Measurements from ENCODE around the gene LSM3. TPM values are rescaled to one million over a fixed set of nuclear protein-coding genes. Genes with fewer than 3 reads are reported as not detected.

The LSM3 gene
- total and polyA plus RNA-seq, 7 donors, result 8.0 to 20.4 (median 16.5) TPM

DNA sequence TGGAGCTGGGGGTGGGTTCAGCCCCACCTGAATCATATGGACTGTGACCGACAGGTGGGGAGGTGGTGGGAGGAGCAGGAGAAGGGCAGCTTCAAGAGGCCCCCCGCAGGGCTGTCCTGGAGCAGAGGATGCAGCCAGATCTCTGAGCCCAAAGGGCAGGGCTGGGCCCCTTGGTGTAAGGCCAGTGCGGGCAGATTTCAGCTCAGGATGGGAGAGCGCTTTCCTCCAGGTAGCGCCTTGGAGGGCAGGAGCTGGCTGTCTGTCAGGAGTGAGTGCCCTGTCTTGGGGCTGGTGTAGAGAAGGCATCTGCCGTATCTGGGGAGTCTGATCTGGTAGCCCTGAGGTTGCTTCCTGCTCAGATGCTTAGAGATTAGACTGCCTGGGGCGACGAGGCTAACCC lies 46.5 kb upstream of the LSM3 start:
- WGBS, 2 donors, result 94 to 95% methylated on average over 8 of the region's 8 CpGs
- no peak for TF ChIP-seq POLR2AphosphoS5 (IDR thresholded peaks at IDR 0.05)
- TF ChIP-seq, protein P1, sequence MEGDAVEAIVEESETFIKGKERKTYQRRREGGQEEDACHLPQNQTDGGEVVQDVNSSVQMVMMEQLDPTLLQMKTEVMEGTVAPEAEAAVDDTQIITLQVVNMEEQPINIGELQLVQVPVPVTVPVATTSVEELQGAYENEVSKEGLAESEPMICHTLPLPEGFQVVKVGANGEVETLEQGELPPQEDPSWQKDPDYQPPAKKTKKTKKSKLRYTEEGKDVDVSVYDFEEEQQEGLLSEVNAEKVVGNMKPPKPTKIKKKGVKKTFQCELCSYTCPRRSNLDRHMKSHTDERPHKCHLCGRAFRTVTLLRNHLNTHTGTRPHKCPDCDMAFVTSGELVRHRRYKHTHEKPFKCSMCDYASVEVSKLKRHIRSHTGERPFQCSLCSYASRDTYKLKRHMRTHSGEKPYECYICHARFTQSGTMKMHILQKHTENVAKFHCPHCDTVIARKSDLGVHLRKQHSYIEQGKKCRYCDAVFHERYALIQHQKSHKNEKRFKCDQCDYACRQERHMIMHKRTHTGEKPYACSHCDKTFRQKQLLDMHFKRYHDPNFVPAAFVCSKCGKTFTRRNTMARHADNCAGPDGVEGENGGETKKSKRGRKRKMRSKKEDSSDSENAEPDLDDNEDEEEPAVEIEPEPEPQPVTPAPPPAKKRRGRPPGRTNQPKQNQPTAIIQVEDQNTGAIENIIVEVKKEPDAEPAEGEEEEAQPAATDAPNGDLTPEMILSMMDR (IDR thresholded peaks at IDR 0.05), result no peak
- TF ChIP-seq POLR2A (IDR thresholded peaks at IDR 0.05), result no peak
- no peak for TF ChIP-seq EP300 (IDR thresholded peaks at IDR 0.05)
- Histone ChIP-seq H3K36me3 (peaks cover 59 to 90% (median 66%) of the 10 kb centered on the region in 4 donors), H3K4me1 (peaks cover 0 to 14% (median 10%) of the 10 kb centered on the region in 4 donors), H3K9me3 (no peaks in the 10 kb centered on the region), H3K4me3 (no peak overlapping the region), H3K27ac (no peak overlapping the region), H3K27me3 (no peaks in the 10 kb centered on the region)
- DNase-seq, result no peak
- intact Hi-C loops (cut with DNase I), result no loop called here

DNA sequence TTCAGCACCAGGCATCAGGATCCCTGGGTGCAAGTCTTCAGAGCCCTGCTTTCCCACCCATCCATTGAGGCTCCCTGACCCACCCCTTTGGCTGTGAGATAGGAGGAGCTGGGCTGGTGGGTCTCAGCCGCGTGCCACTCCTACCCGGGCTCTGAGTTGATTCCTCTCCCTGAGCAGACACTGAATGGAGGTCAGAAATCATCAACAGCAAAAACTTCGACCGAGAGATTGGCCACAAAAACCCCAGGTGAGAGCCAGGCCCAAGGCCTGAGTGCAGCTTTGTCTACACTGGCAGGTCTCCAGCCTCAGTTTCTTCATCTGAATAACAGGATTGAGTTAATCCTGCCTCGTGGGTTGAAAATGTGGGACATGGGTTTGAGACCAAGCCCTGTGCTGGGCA lies 45.9 kb upstream of the LSM3 start:
- no peak for DNase-seq
- H3K27ac ChIP-seq, result no peak overlapping the region
- H3K9me3 ChIP-seq, result no peaks in the 10 kb centered on the region
- no peaks in the 10 kb centered on the region for H3K27me3 ChIP-seq
- WGBS, 2 donors, result 60 to 90% methylated on average over 6 of the region's 6 CpGs
- TF ChIP-seq, protein P1 (IDR thresholded peaks at IDR 0.05), result no peak
- TF ChIP-seq EP300 (IDR thresholded peaks at IDR 0.05) (no peak), POLR2A (IDR thresholded peaks at IDR 0.05) (no peak), POLR2AphosphoS5 (IDR thresholded peaks at IDR 0.05) (no peak)
- intact Hi-C loops (cut with DNase I), result no loop called here
- peaks cover 59 to 95% (median 69%) of the 10 kb centered on the region in 4 donors for H3K36me3 ChIP-seq
- no peak overlapping the region for H3K4me3 ChIP-seq
- H3K4me1 ChIP-seq, result peaks cover 0 to 9% (median 6%) of the 10 kb centered on the region in 4 donors

DNA sequence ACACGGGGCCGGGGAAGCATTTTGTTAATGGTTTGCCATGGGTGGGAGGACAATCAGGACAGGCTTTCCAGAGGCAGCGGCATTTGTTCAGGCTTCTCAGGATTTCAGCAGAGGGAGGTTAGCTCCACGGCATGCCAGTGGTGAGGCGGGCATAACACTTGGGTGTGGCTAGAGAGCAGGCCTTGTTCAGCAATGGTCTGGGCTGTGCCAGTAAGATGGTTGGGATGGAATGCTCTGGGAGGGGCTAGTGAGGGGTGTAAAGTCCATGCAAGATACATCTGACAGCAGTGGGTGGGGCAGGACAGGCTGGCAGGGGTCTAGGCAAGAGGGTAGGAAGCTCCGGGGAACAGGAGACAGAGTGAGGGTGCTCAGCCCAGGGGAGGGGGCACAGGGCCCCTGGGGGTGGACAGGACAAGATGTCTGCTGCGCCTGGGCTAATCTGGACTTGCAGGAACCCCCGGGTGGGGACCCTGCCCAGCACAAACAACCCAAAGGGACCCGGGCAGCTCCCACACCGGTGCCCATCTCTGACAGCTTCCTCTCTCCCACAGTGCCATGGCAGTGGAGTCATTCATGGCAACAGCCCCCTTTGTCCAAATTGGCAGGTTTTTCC lies 45.3 kb upstream of the LSM3 start:
- peaks cover 0 to 4% (median 1%) of the 10 kb centered on the region in 4 donors for H3K4me1 ChIP-seq
- no peak overlapping the region for H3K27ac ChIP-seq
- peaks cover 59 to 97% (median 72%) of the 10 kb centered on the region in 4 donors for H3K36me3 ChIP-seq
- no peaks in the 10 kb centered on the region for H3K9me3 ChIP-seq
- no peak overlapping the region for H3K4me3 ChIP-seq
- no peaks in the 10 kb centered on the region for H3K27me3 ChIP-seq
- 30 to 71% methylated on average over 10 of the region's 10 CpGs for WGBS, 2 donors
- DNase-seq, result no peak
- TF ChIP-seq, protein P1 (IDR thresholded peaks at IDR 0.05), result no peak
- TF ChIP-seq EP300 (IDR thresholded peaks at IDR 0.05) (no peak), POLR2AphosphoS5 (IDR thresholded peaks at IDR 0.05) (no peak), POLR2A (IDR thresholded peaks at IDR 0.05) (no peak)
- intact Hi-C loops (cut with DNase I), result no loop called here

DNA sequence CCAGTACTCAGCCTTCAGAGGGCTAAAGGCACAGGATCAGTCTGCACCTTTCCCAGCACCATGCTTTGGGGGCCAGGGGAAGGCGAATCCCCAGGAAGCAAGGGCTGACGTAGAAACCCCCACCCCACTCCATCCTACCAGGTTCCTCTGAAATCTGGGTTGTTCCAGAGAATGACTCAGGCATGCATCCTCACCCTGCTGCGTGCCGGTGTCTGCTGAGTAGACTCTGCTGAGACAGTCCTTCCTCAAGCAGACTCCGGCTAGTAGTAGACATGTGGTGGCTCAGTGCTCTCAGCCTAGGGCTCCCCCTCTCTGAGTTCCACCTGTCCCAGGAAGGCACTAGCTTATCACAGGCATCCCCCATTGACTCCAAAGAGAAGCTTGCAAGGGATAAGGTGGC lies 44.7 kb upstream of the LSM3 start:
- WGBS, 2 donors, result 97% methylated on average over 5 of the region's 5 CpGs
- no peak for TF ChIP-seq EP300 (IDR thresholded peaks at IDR 0.05)
- H3K4me3 ChIP-seq, result no peak overlapping the region

DNA sequence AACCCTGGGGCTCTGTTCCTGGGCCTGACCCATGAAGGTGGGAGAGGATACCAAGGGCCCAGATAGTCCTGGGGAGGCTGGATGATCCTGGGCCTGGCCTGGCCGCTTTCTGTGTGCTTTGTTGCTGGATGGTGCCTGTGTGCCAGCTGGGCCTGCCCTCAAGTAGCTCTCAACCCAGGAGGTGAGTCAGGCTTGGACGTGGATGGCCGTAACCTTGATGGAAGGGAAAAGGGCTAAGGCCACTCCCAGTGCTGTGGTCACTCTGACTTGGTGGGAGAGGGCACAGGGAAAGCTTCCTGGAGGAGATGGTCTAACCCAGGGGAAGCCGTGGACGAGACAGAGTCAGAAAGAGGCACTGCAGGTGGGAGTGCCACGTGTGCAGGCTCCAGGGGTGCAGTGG lies 44.3 kb upstream of the LSM3 start:
- Histone ChIP-seq H3K36me3 (peaks cover 63 to 100% (median 76%) of the 10 kb centered on the region in 4 donors), H3K27ac (no peak overlapping the region), H3K9me3 (no peaks in the 10 kb centered on the region), H3K4me1 (peaks cover 0 to 4% (median 0%) of the 10 kb centered on the region in 4 donors), H3K27me3 (no peaks in the 10 kb centered on the region), H3K4me3 (no peak overlapping the region)
- intact Hi-C loops (cut with DNase I), result no loop called here
- no peak for DNase-seq
- WGBS, 2 donors, result 92 to 94% methylated on average over 6 of the region's 6 CpGs
- TF ChIP-seq, protein P1 (IDR thresholded peaks at IDR 0.05), result no peak
- TF ChIP-seq POLR2A (IDR thresholded peaks at IDR 0.05), result no peak
- TF ChIP-seq EP300 (IDR thresholded peaks at IDR 0.05), result no peak
- no peak for TF ChIP-seq POLR2AphosphoS5 (IDR thresholded peaks at IDR 0.05)

More for the DNA sequence above, 44.7 kb upstream of the LSM3 start:
- Histone ChIP-seq H3K27ac (no peak overlapping the region), H3K27me3 (no peaks in the 10 kb centered on the region), H3K36me3 (peaks cover 63 to 99% (median 73%) of the 10 kb centered on the region in 4 donors), H3K9me3 (no peaks in the 10 kb centered on the region), H3K4me1 (peaks cover 0 to 4% (median 0%) of the 10 kb centered on the region in 4 donors)
- intact Hi-C loops (cut with DNase I), result no loop called here
- DNase-seq, result no peak

All from sigmoid colon (tissue), 7 donors.